Endodermal cell (in vitro differentiated cells): ENCODE data around the gene CD40. TPM values are rescaled to one million over a fixed set of nuclear protein-coding genes. Genes with fewer than 3 reads are reported as not detected.

Experiments
- DNase-seq: peaks from one replicate; pipeline ENCODE4 v3.0.0-alpha.2; 2017
- H3K27ac ChIP-seq: 2 replicates; pipeline ENCODE4 v1.5.1; 2013; ENCODE audit warnings: mild to moderate bottlenecking, low read depth, low read length, moderate library complexity
- H3K27me3 ChIP-seq: 2 replicates; pipeline ENCODE4 v1.6.1; 2013; ENCODE audit warnings: mild to moderate bottlenecking, low read length, moderate library complexity; ENCODE audit not compliant: insufficient read depth, control insufficient read depth, poor library complexity, severe bottlenecking
- H3K36me3 ChIP-seq: 2 replicates; pipeline ENCODE4 v1.7.0; 2013; ENCODE audit warnings: mild to moderate bottlenecking, low read length, moderate library complexity; ENCODE audit not compliant: control insufficient read depth, insufficient read depth
- H3K4me1 ChIP-seq: one replicate; pipeline ENCODE4 v1.7.0; 2013; ENCODE audit warnings: low read length; ENCODE audit not compliant: control insufficient read depth, insufficient read depth
- H3K4me3 ChIP-seq: 2 replicates; pipeline ENCODE4 v1.5.1; 2013; ENCODE audit warnings: mild to moderate bottlenecking, low read length, moderate library complexity
- H3K9ac ChIP-seq: 2 replicates; pipeline ENCODE4 v1.6.1; 2013; ENCODE audit warnings: mild to moderate bottlenecking, low read length, moderate library complexity; ENCODE audit not compliant: poor library complexity, severe bottlenecking; ENCODE audit errors: extremely low read depth
- H3K9me3 ChIP-seq: 2 replicates; pipeline ENCODE4 v1.6.1; 2013; ENCODE audit warnings: mild to moderate bottlenecking, low read length, moderate library complexity; ENCODE audit not compliant: control insufficient read depth
- H3K27ac Mint-ChIP-seq: 2 replicates; pipeline ENCODE4 v1.8.0; 2020; ENCODE audit warnings: mixed read lengths
- H3K27me3 Mint-ChIP-seq: 2 replicates; pipeline ENCODE4 v1.8.0; 2021; ENCODE audit warnings: mild to moderate bottlenecking, mixed read lengths; ENCODE audit not compliant: insufficient read depth
- H3K36me3 Mint-ChIP-seq: 2 replicates; pipeline ENCODE4 v1.8.0; 2020; ENCODE audit warnings: low read depth, mixed read lengths
- H3K4me1 Mint-ChIP-seq: 2 replicates; pipeline ENCODE4 v1.8.0; 2020; ENCODE audit warnings: mixed read lengths
- H3K4me3 Mint-ChIP-seq: 2 replicates; pipeline ENCODE4 v1.8.0; 2020; ENCODE audit warnings: mild to moderate bottlenecking, moderate library complexity, mixed read lengths
- H3K9me3 Mint-ChIP-seq: 2 replicates; pipeline ENCODE4 v1.8.0; 2020; ENCODE audit warnings: mild to moderate bottlenecking, mixed read lengths
- WGBS, 2 experiments: methylation state at CpG; one replicate each; pipeline versions ENCODE4 v1.1.5 to v1.1.7; 2013; ENCODE audit warnings: missing lambda C conversion rate in 2 of 2, mixed read lengths in 1 of 2; ENCODE audit not compliant: insufficient coverage in 1 of 2, insufficient read length in 1 of 2; 5-methylcytosine and 5-hydroxymethylcytosine counted together
- total RNA-seq, 2 donors: library from RNA; stranded (reverse); fragmentation: NEBNext Ultra II Directional in 1 of 2; extraction: Animal tissue kit (Norgen Biotek cat#: 25700) in 1 of 2; gene quantifications; 2 replicates in 1 of 2; 3 replicates in 1 of 2; pipeline ENCODE4 v1.2.1, GENCODE V29; 2021
- TF ChIP-seq, protein P1 (sequence below): fragments of 200-600 bp; sonication (generic); conservative IDR thresholded peaks from 2 replicates; pipeline ENCODE4 v1.5.0; 2021; ENCODE audit warnings: antibody characterized with exemption, mild to moderate bottlenecking

The CD40 gene
- total RNA-seq, 2 donors from 2014 or later, result 9.0 to 16.4 TPM

- H3K36me3 Mint-ChIP-seq, result no peaks in the 10 kb centered on the region
- no peak overlapping the region for H3K27ac Mint-ChIP-seq
- Histone ChIP-seq H3K4me3 (no peak overlapping the region), H3K9me3 (no peaks in the 10 kb centered on the region), H3K36me3 (no peaks in the 10 kb centered on the region), H3K9ac (no peak overlapping the region), H3K4me1 (no peaks in the 10 kb centered on the region), H3K27me3 (peaks cover 69% of the 10 kb centered on the region), H3K27ac (no peak overlapping the region)
- H3K27me3 Mint-ChIP-seq, result peaks cover 68% of the 10 kb centered on the region
- TF ChIP-seq, protein P1, sequence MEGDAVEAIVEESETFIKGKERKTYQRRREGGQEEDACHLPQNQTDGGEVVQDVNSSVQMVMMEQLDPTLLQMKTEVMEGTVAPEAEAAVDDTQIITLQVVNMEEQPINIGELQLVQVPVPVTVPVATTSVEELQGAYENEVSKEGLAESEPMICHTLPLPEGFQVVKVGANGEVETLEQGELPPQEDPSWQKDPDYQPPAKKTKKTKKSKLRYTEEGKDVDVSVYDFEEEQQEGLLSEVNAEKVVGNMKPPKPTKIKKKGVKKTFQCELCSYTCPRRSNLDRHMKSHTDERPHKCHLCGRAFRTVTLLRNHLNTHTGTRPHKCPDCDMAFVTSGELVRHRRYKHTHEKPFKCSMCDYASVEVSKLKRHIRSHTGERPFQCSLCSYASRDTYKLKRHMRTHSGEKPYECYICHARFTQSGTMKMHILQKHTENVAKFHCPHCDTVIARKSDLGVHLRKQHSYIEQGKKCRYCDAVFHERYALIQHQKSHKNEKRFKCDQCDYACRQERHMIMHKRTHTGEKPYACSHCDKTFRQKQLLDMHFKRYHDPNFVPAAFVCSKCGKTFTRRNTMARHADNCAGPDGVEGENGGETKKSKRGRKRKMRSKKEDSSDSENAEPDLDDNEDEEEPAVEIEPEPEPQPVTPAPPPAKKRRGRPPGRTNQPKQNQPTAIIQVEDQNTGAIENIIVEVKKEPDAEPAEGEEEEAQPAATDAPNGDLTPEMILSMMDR, result no peak
- no peak for DNase-seq
- WGBS, 2 experiments, result 44 to 84% methylated on average over 3 to 25 of the region's 25 CpGs
- no peaks in the 10 kb centered on the region for H3K4me1 Mint-ChIP-seq
- no peak overlapping the region for H3K4me3 Mint-ChIP-seq
- no peaks in the 10 kb centered on the region for H3K9me3 Mint-ChIP-seq
Observed at GRCh38 chr20:46173652-46174468, 55.7 kb downstream of the CD40 start.

DNA sequence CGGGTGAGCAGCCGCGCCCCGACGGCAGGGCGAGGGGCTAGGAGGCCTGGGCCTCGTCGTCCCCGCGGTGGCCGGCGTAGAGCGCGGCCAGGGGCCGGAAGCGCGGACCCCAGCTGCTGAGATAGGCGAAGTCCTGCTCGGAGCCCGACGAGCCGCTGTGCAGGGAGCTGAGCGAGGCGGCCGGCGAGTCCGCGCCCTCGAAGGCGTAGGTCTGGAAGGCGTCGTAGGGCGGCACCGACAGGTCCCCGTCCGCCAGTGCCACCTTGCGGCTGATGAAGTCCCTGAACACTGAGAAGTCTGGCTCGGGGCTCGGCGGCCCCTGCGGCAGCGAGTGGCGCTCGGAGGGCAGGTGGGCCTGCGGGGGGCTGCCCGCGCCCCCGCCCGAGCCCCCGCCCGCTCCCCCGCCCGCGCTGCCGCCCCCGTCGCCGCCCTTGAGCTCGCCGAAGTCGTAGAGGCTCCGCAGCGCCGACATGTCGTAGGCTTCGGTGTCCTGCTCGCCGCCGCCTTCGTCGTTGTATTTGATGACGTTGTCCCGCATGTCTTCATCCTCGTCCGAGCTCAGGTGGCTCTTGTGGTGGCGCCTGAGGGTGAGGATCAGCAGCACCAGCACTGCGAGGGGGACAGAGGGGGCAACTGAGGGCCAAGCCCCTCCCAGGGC lies 56.5 kb downstream of the CD40 start:
- H3K27ac Mint-ChIP-seq, result no peak overlapping the region
- no peaks in the 10 kb centered on the region for H3K4me1 Mint-ChIP-seq
- H3K4me3 Mint-ChIP-seq, result peak overlapping the region; percentile 32
- Histone ChIP-seq H3K4me3 (no peak overlapping the region), H3K27me3 (peaks cover 69% of the 10 kb centered on the region), H3K27ac (no peak overlapping the region), H3K9me3 (no peaks in the 10 kb centered on the region), H3K9ac (no peak overlapping the region), H3K36me3 (no peaks in the 10 kb centered on the region), H3K4me1 (no peaks in the 10 kb centered on the region)
- H3K27me3 Mint-ChIP-seq, result peaks cover 67% of the 10 kb centered on the region
- H3K9me3 Mint-ChIP-seq, result no peaks in the 10 kb centered on the region
- 8% methylated on average over 20 to 77 of the region's 77 CpGs for WGBS, 2 experiments
- DNase-seq, result peak; percentile 95
- TF ChIP-seq, protein P1, result peak; percentile 81
- H3K36me3 Mint-ChIP-seq, result no peaks in the 10 kb centered on the region

DNA sequence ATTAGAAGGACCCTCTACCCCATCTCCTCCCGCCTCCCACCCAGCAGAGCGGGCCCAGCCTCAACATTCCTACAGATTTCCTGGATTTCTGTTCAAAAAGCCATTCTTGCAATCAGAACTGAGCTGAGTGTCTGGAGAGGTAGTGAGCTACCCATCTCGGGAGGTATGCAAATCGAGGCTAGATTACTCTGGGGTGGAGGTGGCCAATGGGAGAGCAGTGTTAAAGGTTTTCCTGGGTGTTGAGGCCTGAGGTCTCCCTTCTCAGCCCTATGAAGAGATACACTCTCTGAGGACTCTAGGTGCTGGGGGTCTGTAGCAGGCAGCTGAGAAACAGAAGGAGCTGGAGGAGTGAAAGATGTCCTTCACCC lies 57.0 kb downstream of the CD40 start:
- Mint-ChIP-seq H3K4me3 (peak overlapping the region; percentile 32), H3K36me3 (no peaks in the 10 kb centered on the region), H3K27ac (no peak overlapping the region), H3K27me3 (peaks cover 67% of the 10 kb centered on the region), H3K4me1 (no peaks in the 10 kb centered on the region), H3K9me3 (no peaks in the 10 kb centered on the region)
- WGBS, 2 experiments, result 87 to 100% methylated on average over 1 to 4 of the region's 4 CpGs
- no peak overlapping the region for H3K4me3 ChIP-seq
- H3K27ac ChIP-seq, result no peak overlapping the region
- H3K4me1 ChIP-seq, result no peaks in the 10 kb centered on the region
- peaks cover 69% of the 10 kb centered on the region for H3K27me3 ChIP-seq
- DNase-seq, result no peak
- TF ChIP-seq, protein P1, result no peak
- H3K9ac ChIP-seq, result no peak overlapping the region
- no peaks in the 10 kb centered on the region for H3K36me3 ChIP-seq
- no peaks in the 10 kb centered on the region for H3K9me3 ChIP-seq
